Measurements from ENCODE around the gene OR4C15.

The OR4C15 gene

DNA sequence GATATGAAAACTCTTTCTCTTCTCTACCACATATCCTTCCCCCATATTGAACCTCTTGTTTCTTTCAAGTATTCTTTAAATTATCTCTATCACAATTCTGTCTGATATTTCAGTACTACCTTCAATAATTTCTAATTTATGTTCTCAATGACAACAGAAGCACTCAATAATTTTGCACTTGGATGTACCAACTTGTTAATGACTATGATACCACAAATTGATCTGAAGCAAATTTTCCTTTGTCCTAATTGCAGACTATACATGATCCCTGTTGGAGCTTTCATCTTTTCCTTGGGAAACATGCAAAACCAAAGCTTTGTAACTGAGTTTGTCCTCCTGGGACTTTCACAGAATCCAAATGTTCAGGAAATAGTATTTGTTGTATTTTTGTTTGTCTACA, at the start of gene OR4C15:
Gene OR4C15 (plus strand): TSS at position 301 of the 400 bp plus-strand sequence. CDS start 0 bp downstream, at position 301.
- DNase-seq (ENCODE audit: low spot score) = no peak

DNA sequence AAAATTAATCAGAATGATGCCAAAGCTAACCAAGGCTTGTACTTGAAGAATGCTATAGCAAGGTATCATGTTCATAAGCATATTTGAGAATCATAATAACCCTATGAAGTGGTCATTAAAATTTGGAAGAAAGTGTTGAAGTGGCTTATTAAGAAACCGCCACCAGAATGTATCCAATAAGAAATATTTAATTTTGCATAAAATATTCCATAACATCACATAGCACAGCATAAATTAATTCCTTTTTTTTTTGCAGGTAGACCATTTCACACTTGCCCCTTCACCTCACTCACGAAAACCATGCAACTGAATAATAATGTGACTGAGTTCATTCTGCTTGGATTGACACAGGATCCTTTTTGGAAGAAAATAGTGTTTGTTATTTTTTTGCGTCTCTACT, 17.6 kb downstream of the OR4C15 start, which contains the start of gene OR4C16:
Gene OR4C16 (plus strand): TSS at position 301 of the 400 bp plus-strand sequence. CDS start 0 bp downstream, at position 301.
- DNase-seq (ENCODE audit: low spot score) = no peak

DNA sequence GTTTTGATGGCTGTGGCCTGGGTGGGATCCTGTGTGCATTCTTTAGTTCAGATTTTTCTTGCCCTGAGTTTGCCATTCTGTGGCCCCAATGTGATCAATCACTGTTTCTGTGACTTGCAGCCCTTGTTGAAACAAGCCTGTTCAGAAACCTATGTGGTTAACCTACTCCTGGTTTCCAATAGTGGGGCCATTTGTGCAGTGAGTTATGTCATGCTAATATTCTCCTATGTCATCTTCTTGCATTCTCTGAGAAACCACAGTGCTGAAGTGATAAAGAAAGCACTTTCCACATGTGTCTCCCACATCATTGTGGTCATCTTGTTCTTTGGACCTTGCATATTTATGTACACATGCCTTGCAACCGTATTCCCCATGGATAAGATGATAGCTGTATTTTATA, 18.3 kb downstream of the OR4C15 start:
- no peak for DNase-seq (ENCODE audit: low spot score)

All from AG08395 (cell line).